Activated T-cell treated with anti-CD3 and anti-CD28 coated beads for 24 hours (primary cell): ENCODE data around the gene TNFRSF12A.
A peak's percentile ranks its signal among the peaks of the same experiment; 100 is the strongest.
"Not testable (repeated sequence)": the region's sequence is repeated elsewhere in the genome, so short reads cannot be mapped to it uniquely, and the experiment has no call there.

Source experiments
- DNase-seq: peaks from one replicate; pipeline ENCODE4 v3.0.0-alpha.2; 2020; ENCODE audit warnings: low read depth

Gene TNFRSF12A

GRCh38 chr16:3049921-3050481, 29.8 kb downstream of the TNFRSF12A start:
- DNase-seq: no peak

DNA sequence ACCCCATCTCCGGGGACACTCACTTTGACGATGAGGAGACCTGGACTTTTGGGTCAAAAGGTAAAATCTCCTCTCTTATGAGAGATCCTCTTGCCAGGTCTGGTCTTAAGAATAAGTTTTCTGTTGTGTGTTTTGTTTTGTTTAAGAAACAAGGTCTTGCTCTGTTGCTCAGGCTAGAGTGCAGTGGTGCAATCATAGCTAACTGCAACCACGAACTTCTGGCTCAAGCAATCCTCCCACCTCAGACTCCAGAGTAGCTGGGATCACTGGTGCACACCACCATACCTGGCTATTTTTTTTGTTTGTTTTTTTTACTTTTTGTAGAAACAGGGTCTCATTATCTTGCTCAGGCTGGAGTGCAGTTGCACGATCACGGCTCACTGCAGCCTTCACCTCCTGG, 30.3 kb downstream of the TNFRSF12A start:
- no peak for DNase-seq

- DNase-seq: no peak
These were observed 30.8 kb downstream of the TNFRSF12A start for GRCh38 chr16:3051009-3051408.

- DNase-seq: no peak
These were observed 31.3 kb downstream of the TNFRSF12A start for GRCh38 chr16:3051494-3051893.

DNA sequence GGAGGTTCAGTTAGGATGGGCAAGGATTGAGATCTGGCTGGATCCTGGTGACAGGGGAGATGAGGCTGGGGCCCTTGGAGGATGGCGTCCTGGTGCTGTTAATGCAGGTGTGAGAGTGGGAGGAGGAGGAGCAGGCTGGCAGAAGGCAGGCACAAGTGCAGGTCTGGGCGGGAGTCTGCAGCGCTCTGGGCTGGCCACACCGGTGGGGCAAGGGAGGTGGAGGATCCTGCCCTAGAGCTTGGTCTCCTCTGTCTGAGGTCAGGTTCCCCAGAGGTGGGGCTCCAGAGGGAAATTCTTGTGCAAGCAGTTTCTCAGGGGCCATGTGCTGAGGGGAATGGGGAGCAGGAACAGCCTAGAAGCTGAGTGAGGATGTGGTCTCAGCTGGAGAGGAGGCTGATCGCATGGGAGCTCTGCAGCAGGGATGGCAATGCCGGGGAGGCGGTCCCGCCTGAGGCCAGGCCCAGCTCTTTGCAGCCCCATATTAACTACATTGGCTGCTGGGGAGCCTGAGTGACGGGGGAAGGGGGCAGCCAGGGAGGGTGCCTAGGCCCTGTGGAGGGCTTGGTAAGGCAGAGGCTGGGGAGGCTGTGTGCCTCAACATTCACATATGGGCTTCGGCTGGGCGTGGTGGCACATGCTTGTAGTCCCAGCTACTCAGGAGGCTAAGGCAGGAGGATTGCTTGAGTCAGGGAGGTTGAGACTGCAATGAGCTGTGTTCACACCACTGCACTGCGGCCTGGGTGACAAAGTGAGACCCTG, 32.6 kb downstream of the TNFRSF12A start:
- not testable (repeated sequence) for DNase-seq

GRCh38 chr16:3053330-3053710, 33.2 kb downstream of the TNFRSF12A start:
- not testable (repeated sequence) for DNase-seq

DNA sequence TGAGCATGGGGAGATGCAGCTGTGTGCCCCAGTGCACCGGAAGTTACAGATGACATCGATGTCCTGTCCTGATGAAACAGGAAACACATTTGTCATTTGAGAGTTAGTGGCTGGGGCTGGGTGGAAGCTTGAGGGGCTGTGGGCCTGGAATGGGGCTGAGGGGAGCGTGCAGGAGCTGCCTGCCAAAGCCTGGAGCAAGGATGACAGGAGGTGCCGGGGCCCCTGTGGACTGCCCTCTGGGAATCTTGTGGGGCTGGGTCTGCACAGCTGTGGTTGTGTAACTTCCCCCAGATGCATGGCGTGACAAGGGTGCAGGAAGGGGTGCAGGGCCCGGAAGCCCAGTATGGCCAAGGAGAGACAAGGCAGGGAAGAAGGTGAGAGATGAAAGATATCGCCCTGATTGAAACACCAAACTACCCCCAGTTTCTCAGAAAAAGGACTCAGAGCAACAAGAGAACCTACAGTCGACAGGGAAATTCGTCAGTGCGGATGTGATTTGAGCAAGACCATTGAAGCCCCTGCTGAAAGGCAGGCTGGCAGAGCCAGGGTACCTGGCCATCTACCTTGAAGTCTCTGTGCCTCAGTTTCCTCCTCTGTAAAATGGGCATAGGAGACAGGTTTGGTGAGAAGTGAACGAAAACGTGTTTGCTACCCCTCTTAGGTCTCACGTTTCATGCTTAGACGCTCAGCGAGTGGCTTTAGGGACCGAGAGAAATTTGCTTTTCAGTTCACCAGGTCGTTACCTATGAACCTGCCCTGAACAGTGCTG, 35.0 kb downstream of the TNFRSF12A start:
- DNase-seq: no peak

GRCh38 chr16:3055734-3056115, 35.6 kb downstream of the TNFRSF12A start:
- not testable (repeated sequence) for DNase-seq

DNA sequence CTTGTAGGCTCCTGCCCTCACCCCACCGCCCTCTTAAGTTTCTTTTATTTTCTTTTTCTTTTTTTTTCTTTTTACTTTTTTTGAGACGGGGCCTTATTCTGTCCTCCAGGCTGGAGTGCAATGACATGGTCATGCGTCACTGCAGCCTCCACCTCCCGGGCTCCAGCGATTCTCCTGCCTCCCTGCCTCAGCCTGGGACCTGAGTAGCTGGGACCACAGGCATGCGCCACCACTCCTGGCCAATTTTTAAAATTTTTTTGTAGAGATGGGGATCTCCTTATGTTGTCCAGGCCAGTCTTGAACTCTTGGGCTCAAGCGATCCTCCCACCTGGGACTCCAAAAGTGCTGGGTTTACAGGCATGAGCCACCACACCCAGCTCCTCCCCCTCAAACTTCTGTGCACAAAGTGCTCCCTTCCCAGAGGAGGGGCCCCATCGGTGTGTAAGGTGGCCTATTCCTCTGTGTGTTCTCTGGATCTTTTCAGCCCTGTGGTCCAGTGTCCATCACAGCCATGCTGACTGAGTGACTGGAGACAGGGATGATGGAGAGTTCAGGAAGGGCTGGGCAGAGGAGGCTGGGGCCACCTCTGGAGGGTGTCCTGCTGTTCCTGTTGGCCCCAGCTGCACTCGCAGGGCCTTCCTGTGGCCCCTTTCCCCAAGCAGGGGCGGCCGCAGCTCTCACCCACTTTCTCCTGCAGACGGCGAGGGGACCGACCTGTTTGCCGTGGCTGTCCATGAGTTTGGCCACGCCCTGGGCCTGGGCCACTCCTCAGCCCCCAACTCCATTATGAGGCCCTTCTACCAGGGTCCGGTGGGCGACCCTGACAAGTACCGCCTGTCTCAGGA, 36.4 kb downstream of the TNFRSF12A start:
- DNase-seq: no peak

DNA sequence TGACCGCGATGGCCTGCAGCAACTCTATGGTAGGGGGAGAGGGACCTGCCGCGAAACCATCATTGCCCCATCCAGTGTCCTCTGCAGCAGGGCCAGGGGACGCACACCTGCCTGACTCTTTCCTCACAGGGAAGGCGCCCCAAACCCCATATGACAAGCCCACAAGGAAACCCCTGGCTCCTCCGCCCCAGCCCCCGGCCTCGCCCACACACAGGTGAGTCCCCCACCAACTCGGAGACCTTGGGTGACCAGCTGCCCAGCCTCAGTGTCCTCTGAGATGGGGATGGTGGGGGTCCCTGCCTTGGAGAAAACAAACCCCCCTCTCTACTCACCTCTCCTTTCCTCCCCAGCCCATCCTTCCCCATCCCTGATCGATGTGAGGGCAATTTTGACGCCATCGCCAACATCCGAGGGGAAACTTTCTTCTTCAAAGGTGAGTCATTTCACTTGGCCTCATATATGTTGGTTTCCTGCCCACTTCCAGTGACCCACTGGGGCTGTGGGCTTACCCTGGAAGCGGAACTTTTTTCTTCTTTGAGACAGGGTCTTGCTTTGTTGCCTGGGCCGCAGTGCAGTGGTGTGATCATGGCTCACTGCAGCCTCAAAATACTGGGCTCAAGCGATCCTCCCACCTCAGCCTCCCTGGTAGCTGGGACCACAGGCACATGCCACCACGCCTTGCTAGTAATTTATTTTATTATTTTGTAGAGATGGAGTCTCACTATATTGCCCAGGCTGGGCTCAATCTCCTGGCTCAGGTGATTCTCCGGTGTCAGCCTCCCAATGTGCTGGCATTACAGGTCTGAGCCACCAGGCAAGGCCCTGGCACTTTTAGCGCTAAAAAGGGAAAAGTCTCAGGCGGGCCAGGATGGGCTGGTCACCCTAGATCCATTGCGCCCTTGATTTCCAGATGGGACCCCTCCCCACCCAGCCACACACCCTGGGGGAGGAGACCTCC, 37.3 kb downstream of the TNFRSF12A start:
- DNase-seq: no peak

DNA sequence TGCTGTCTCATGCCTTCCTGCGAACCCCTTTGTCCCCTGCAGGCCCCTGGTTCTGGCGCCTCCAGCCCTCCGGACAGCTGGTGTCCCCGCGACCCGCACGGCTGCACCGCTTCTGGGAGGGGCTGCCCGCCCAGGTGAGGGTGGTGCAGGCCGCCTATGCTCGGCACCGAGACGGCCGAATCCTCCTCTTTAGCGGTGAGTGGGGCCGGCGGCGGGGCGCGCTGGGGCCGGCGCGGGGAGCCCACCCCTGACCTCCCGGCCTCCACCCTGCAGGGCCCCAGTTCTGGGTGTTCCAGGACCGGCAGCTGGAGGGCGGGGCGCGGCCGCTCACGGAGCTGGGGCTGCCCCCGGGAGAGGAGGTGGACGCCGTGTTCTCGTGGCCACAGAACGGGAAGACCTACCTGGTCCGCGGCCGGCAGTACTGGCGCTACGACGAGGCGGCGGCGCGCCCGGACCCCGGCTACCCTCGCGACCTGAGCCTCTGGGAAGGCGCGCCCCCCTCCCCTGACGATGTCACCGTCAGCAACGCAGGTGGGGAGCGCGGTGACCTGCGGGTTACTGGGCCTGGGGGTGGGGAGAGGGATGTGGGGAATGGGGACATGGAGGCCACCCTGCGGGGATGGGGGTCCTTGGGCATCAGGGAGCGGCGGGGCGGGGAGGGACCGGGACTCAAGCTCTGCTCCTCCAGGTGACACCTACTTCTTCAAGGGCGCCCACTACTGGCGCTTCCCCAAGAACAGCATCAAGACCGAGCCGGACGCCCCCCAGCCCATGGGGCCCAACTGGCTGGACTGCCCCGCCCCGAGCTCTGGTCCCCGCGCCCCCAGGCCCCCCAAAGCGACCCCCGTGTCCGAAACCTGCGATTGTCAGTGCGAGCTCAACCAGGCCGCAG, 38.2 kb downstream of the TNFRSF12A start:
- DNase-seq: no peak

- DNase-seq: peak; percentile 84
These were observed 39.0 kb downstream of the TNFRSF12A start for GRCh38 chr16:3059041-3059722.

DNA sequence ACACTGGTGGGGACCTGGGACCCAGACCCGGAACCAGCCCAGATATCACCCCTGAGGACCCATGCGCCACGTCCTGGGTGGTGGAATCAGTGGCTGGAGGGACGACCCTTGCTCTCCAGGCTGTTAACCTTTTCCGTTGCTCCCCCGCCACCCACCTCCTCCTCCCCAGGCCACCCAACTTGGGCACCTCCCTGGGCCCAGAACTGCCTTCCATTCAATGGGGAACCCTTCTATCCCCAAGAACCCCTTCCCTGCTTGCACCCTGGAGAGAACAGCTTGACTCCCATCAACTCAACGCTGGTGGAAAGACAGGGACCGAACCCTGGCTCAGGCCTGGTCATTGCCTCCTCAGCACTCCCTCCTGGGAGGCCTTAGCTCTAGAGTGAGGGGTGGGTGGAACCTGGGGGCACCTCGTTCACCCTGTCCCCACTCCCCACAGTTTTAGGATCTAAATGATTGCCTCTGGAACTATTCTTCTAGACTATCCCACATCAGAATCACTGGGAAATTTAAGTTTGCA, 39.6 kb downstream of the TNFRSF12A start:
- DNase-seq: no peak

- no peak for DNase-seq
These were observed 40.4 kb downstream of the TNFRSF12A start for GRCh38 chr16:3060339-3061127.

- no peak for DNase-seq
These were observed 42.4 kb downstream of the TNFRSF12A start for GRCh38 chr16:3062553-3062952.

- DNase-seq: no peak
These were observed 43.6 kb downstream of the TNFRSF12A start for GRCh38 chr16:3063625-3064386.

- DNase-seq: peak; percentile 71
These were observed 45.0 kb downstream of the TNFRSF12A start, which contains the start of gene IL32 for GRCh38 chr16:3065069-3065741. Gene IL32, plus strand, starts transcription at chr16:3065640. Its CDS starts 172 bp downstream, at chr16:3065812.
